ENCODE measurements around the gene LHX3. TPM values are rescaled to one million over a fixed set of nuclear protein-coding genes. Genes with fewer than 3 reads are reported as not detected.

LHX3 gene
- total and polyA plus RNA-seq, 2 of the 8 experiments (the other 6 are each of a cell fraction or from before 2014, with no cell fraction given), result 0.02 TPM; not detected in 1

- Histone ChIP-seq H3K56ac (replicated peaks; ENCODE audit: insufficient read length, low read depth, low read length) (no peak overlapping the region), H2BK20ac (ENCODE audit: low read length) (peak overlapping the region; percentile 66; the same call in 1 of the 2 replicates), H2BK5ac (ENCODE audit: low read depth, low read length) (peak overlapping the region; percentile 85; the same call in 1 of the 2 replicates), H2BK15ac (ENCODE audit: low read length) (0 out of 2 replicates have a peak overlapping the region, but pooled peaks have one; percentile 72), H3K23me2 (ENCODE audit: low read depth, low read length) (peaks cover 7% of the 10 kb centered on the region), H3K9ac (replicated peaks in 1 of 4; ENCODE audit: extremely low read depth in 1 of 4, low read depth in 3 of 4, low read length in 3 of 4) (no peak overlapping the region), H4K5ac (ENCODE audit: insufficient read length, low read depth, low read length) (no peak overlapping the region), H3K4me1 (replicated peaks in 1 of 4; ENCODE audit: control insufficient read depth in 3 of 4, insufficient read depth in 4 of 4, low read length in 3 of 4) (peaks cover 0 to 32% (median 24%) of the 10 kb centered on the region in 4 experiments; a peak in 6 of 7 replicates), H3K4me2 (ENCODE audit: insufficient read depth in 1 of 2, low read depth in 2 of 2, low read length in 2 of 2) (peak overlapping the region; percentile 56 to 82), H3K27me3 (replicated peaks in 1 of 4; ENCODE audit: control insufficient read depth in 3 of 4, extremely low read depth in 1 of 4, insufficient read depth in 3 of 4, low read length in 3 of 4) (peaks cover 0 to 4% (median 3%) of the 10 kb centered on the region in 4 experiments; a peak in 4 of 7 replicates), H3K4me3 (ENCODE audit: extremely low read depth in 1 of 4, insufficient read depth in 2 of 4, low read depth in 3 of 4, low read length in 4 of 4) (peak overlapping the region in 3 of 4 experiments; percentile 2 to 30 (median 19); a peak in 4 of 8 replicates), H3K4ac (replicated peaks; ENCODE audit: insufficient read length, low read depth, low read length) (no peak overlapping the region), H3K36me3 (ENCODE audit: control insufficient read depth in 2 of 4, insufficient read depth in 4 of 4, low read length in 3 of 4) (no peaks in the 10 kb centered on the region), H4K20me1 (replicated peaks in 1 of 2; ENCODE audit: control insufficient read depth in 1 of 2, insufficient read depth in 2 of 2, low read length in 2 of 2) (no peaks in the 10 kb centered on the region), H2AK5ac (ENCODE audit: low read depth, low read length) (no peak overlapping the region), H3K79me1 (ENCODE audit: low read depth, low read length) (no peaks in the 10 kb centered on the region), H4K8ac (ENCODE audit: extremely low read depth, insufficient read depth, low read length) (no peak overlapping the region; the same call in 1 of the 2 replicates), H4K91ac (replicated peaks; ENCODE audit: insufficient read length, low read length) (no peak overlapping the region), H3K79me2 (ENCODE audit: control insufficient read depth in 1 of 2, insufficient read depth in 2 of 2, low read length in 2 of 2) (no peaks in the 10 kb centered on the region), H3K18ac (ENCODE audit: extremely low read depth, low read length) (peak overlapping the region; percentile 90; the same call in 1 of the 2 replicates), H2BK120ac (replicated peaks; ENCODE audit: low read depth, low read length) (peak overlapping the region; percentile 72), H2BK12ac (ENCODE audit: low read depth, low read length) (peak overlapping the region; percentile 96; the same call in 1 of the 2 replicates), H3K14ac (ENCODE audit: insufficient read length) (no peak overlapping the region), H3K9me3 (ENCODE audit: insufficient read depth in 2 of 2, low read depth in 1 of 2, low read length in 1 of 2) (no peaks in the 10 kb centered on the region), H2AFZ (ENCODE audit: low read length) (no peak overlapping the region), H3K23ac (ENCODE audit: insufficient read length) (no peak overlapping the region), H3K27ac (ENCODE audit: low read depth, low read length) (no peak overlapping the region; the same call in 1 of the 2 replicates)
- POLR2A ChIA-PET (ENCODE audit: partially characterized antibody), result interaction anchor here (1.1 to 2.4 kb wide), 3 partner anchors 7 to 25 kb away, joined by 3 to 8 read pairs (median 4); no protein-coding TSS in a partner anchor
- 16% methylated on average over 24 of the region's 25 CpGs; no CpG with 5 or more reads in 1 of the 2 experiments for WGBS, 2 experiments (ENCODE audit: extremely low coverage in 1 of 2, insufficient coverage in 1 of 2, insufficient read length in 1 of 2, insufficient replicate concordance in 2 of 2, low coverage in 1 of 2, low lambda C conversion rate in 2 of 2, missing lambda C conversion rate in 1 of 2)
- CTCF ChIA-PET (ENCODE audit: partially characterized antibody), result interaction anchor here (0.7 to 1.5 kb wide), 9 partner anchors 8 to 55 kb away, joined by 3 to 9 read pairs (median 4); no protein-coding TSS in a partner anchor
- peak; percentile 60 for FAIRE-seq
- peak in 1 of 2 experiments; percentile 64 for DNase-seq (ENCODE audit: low read depth in 1 of 2, low spot score in 2 of 2)
- TF ChIP-seq SP1 (IDR thresholded peaks at IDR 0.05; ENCODE audit: low read depth, low read length), result peak; percentile 56; the same call in 1 of the 2 replicates
- no peak for TF ChIP-seq TBP (IDR thresholded peaks at IDR 0.05; ENCODE audit: low read depth, low read length)
- no peak for TF ChIP-seq ATF3 (IDR thresholded peaks at IDR 0.05; ENCODE audit: insufficient read depth, low read depth, low read length)
- no peak for TF ChIP-seq FOSL1 (IDR thresholded peaks at IDR 0.05; ENCODE audit: insufficient read depth, low read depth, low read length)
- no peak for TF ChIP-seq USF2 (IDR thresholded peaks at IDR 0.05; ENCODE audit: low read length)
- no peak for TF ChIP-seq KDM4A (IDR thresholded peaks at IDR 0.05; ENCODE audit: low read depth, low read length, severe bottlenecking)
- no peak for TF ChIP-seq BRCA1 (IDR thresholded peaks at IDR 0.05; ENCODE audit: low read depth, low read length)
- TF ChIP-seq CREB1 (IDR thresholded peaks at IDR 0.05), result no peak
- TF ChIP-seq POLR2AphosphoS5 (IDR thresholded peaks at IDR 0.05; ENCODE audit: low read depth, low read length), result no peak
- TF ChIP-seq MAX (IDR thresholded peaks at IDR 0.05), result peak; percentile 26; the same call in 1 of the 2 replicates
These were observed 53.6 kb downstream of the LHX3 start for GRCh38 chr9:136151214-136151804.

All from H1 (cell line).